ENCODE results near the gene PRX. TPM values are rescaled to one million over a fixed set of nuclear protein-coding genes. Genes with fewer than 3 reads are reported as not detected.

PRX gene
- total and polyA plus RNA-seq, 2 of the 4 experiments (the other 2 are of a cell fraction), result 0.90 to 1.7 TPM

- no peak within 1 kb of the TSS for H2BK20ac ChIP-seq (ENCODE audit: low read depth, low read length)
- H2AK9ac ChIP-seq (replicated peaks; ENCODE audit: low read depth, low read length, poor library complexity), result peak within 1 kb of the TSS; percentile 98
- peak within 1 kb of the TSS; percentile 95 for H3K56ac ChIP-seq (ENCODE audit: extremely low read depth, insufficient read depth, low read length)
- ChIA-PET CTCF (interaction anchor here (0.5 to 0.6 kb wide), 2 partner anchors 112 to 176 kb away, joined by 4 read pairs; no protein-coding TSS in a partner anchor), POLR2A (ENCODE audit: unreplicated experiment) (interaction anchor here (0.6 to 1.0 kb wide), 2 partner anchors 17 to 41 kb away, joined by 3 to 16 read pairs; no protein-coding TSS in a partner anchor)
- H2AK5ac ChIP-seq (ENCODE audit: low read depth, low read length), result peak within 1 kb of the TSS; percentile 88
- 0% methylated on average over 6 of the region's 77 CpGs; no CpG with 5 or more reads in 1 of the 2 experiments for WGBS, 2 experiments (ENCODE audit: extremely low coverage in 2 of 2, insufficient read length in 1 of 2)
- peak within 1 kb of the TSS; percentile 70 for H3K4me3 ChIP-seq (ENCODE audit: insufficient read depth, low read depth, low read length)
- peak within 1 kb of the TSS; percentile 38 for H4K91ac ChIP-seq (ENCODE audit: insufficient read depth, low read depth, low read length)
- peak within 1 kb of the TSS; percentile 95 for H3K4me2 ChIP-seq (ENCODE audit: low read depth, low read length)
- H2BK5ac ChIP-seq (ENCODE audit: low read depth, low read length, poor library complexity, severe bottlenecking), result peak within 1 kb of the TSS; percentile 57
- in situ Hi-C loops (cut with MboI; ENCODE audit: low sequenced_read_pairs) (no loop called here), dilution Hi-C loops (cut with HindIII; ENCODE audit: low sequenced_read_pairs, unreplicated experiment) (no loop called here), intact Hi-C loops (cut with micrococcal nuclease) (loop anchor here (2.0 to 5.0 kb wide), 3 partner anchors 72 to 249 kb away; partner anchors contain the start of gene SERTAD3)
- peak within 1 kb of the TSS; percentile 83 for H3K4ac ChIP-seq (ENCODE audit: low read depth, low read length)
- peak within 1 kb of the TSS; percentile 99 for H3K23ac ChIP-seq (ENCODE audit: low read depth, low read length)
- no peaks in the 10 kb centered on the region for H3K27me3 ChIP-seq (ENCODE audit: control insufficient read depth, insufficient read depth, low read length)
- H3K36me3 ChIP-seq (ENCODE audit: control insufficient read depth, insufficient read depth, low read length), result peaks cover 5% of the 10 kb centered on the region
- H3K9me3 ChIP-seq (ENCODE audit: control insufficient read depth, insufficient read depth, low read length), result no peaks in the 10 kb centered on the region
- peak within 1 kb of the TSS; percentile 97 for H3K14ac ChIP-seq (replicated peaks; ENCODE audit: low read depth, low read length)
- peak within 1 kb of the TSS; percentile 24; the same call in 1 of the 3 replicates for H2BK15ac ChIP-seq (ENCODE audit: low read depth, low read length)
- no TSS peak for BruUV-seq (replicated peaks)
- peak within 1 kb of the TSS; percentile 96 for H2AFZ ChIP-seq (replicated peaks; ENCODE audit: low read length, poor library complexity)
- DNase-seq (peak; percentile 99), ATAC-seq (ENCODE audit: low read depth) (peak; percentile 97)
- H3K4me1 ChIP-seq (ENCODE audit: control insufficient read depth, insufficient read depth, low read length), result peaks cover 4% of the 10 kb centered on the region; the same call in 1 of the 2 replicates
- H2BK120ac ChIP-seq (ENCODE audit: low read depth, low read length), result peak within 1 kb of the TSS; percentile 17; the same call in 1 of the 2 replicates
- H4K20me1 ChIP-seq (ENCODE audit: insufficient read depth, low read length), result no peaks in the 10 kb centered on the region
- peak within 1 kb of the TSS; percentile 43 for H4K5ac ChIP-seq (ENCODE audit: low read depth, low read length)
- no peak within 1 kb of the TSS for H3K18ac ChIP-seq (ENCODE audit: low read depth, low read length)
- peak within 1 kb of the TSS; percentile 89 to 95 for H4K8ac ChIP-seq (ENCODE audit: low read depth in 2 of 2, low read length in 2 of 2)
- peaks cover 27 to 52% of the 10 kb centered on the region in 2 experiments for H3K79me1 ChIP-seq (ENCODE audit: low read depth in 1 of 2, low read length in 2 of 2)
- H3K27ac ChIP-seq (ENCODE audit: insufficient read depth, low read length), result peak within 1 kb of the TSS; percentile 63
- peak within 1 kb of the TSS; percentile 93 for H3K9ac ChIP-seq (ENCODE audit: low read depth, low read length)
- peaks cover 10% of the 10 kb centered on the region for H3K9me1 ChIP-seq (ENCODE audit: insufficient read depth, low read length)
- no peak for TF ChIP-seq CHD1 (IDR thresholded peaks at IDR 0.05; ENCODE audit: low read depth, low read length)
- TF ChIP-seq CEBPB (IDR thresholded peaks at IDR 0.05; ENCODE audit: low read depth, low read length), result no peak
- TF ChIP-seq USF2 (IDR thresholded peaks at IDR 0.05; ENCODE audit: low read depth, low read length), result peak; percentile 100
- peak; percentile 96 for TF ChIP-seq BHLHE40 (IDR thresholded peaks at IDR 0.05; ENCODE audit: low read depth, low read length)
- no peak for TF ChIP-seq MAFK (IDR thresholded peaks at IDR 0.05; ENCODE audit: low read depth, low read length)
- TF ChIP-seq FOS (IDR thresholded peaks at IDR 0.05; ENCODE audit: low read depth, low read length), result peak; percentile 86
- no peak for TF ChIP-seq CTCF (conservative IDR thresholded peaks at IDR 0.05; ENCODE audit: low read depth, low read length)
- TF ChIP-seq MAZ (IDR thresholded peaks at IDR 0.05; ENCODE audit: borderline replicate concordance, low read depth, low read length), result peak; percentile 94; the same call in 1 of the 2 replicates
- no peak for TF ChIP-seq NFE2L2 (IDR thresholded peaks at IDR 0.05; ENCODE audit: low read depth, low read length)
- no peak for TF ChIP-seq SMC3 (IDR thresholded peaks at IDR 0.05; ENCODE audit: low read depth, low read length)
- peak; percentile 84 for TF ChIP-seq RCOR1 (IDR thresholded peaks at IDR 0.05; ENCODE audit: insufficient replicate concordance, low read length)
- peak; percentile 69 for TF ChIP-seq POLR2A (IDR thresholded peaks at IDR 0.05; ENCODE audit: low read depth, low read length)
- no peak for TF ChIP-seq RAD21 (IDR thresholded peaks at IDR 0.05; ENCODE audit: low read length)
- TF ChIP-seq MXI1 (IDR thresholded peaks at IDR 0.05; ENCODE audit: borderline replicate concordance, low read depth, low read length), result no peak
- TF ChIP-seq RFX5 (IDR thresholded peaks at IDR 0.05; ENCODE audit: low read depth, low read length), result no peak
These were observed 64.9 kb downstream of the PRX start, which contains the start of the genes C19orf47 and PLD3 for GRCh38 chr19:40348125-40348913. TSS of gene C19orf47 (minus strand) at chr19:40348397. CDS start at chr19:40341857, 6,540 bp downstream. TSS of gene PLD3 (plus strand) at chr19:40348695. CDS start at chr19:40366484, 17,789 bp downstream.
